K562 (cell line): ENCODE data around the gene RAI14.

Experiments used
- CTCF ChIP-seq, 3 experiments: IDR thresholded peaks in 2 of 3; conservative IDR thresholded peaks in 1 of 3; 2 replicates each; pipeline ENCODE4 v1.5.1; 2011 to 2012; ENCODE audit warnings: low read length in 3 of 3, mild to moderate bottlenecking in 3 of 3, control low read depth in 2 of 3, improper control_type of control experiment in 1 of 3, inconsistent platforms in 1 of 3, low read depth in 1 of 3, mixed read lengths in 1 of 3, moderate library complexity in 1 of 3; ENCODE audit not compliant: insufficient read depth in 2 of 3
- ESRRA ChIP-seq: fragments of 450-650 bp; IDR thresholded peaks from 2 replicates; pipeline ENCODE4 v1.6.1; 2014; ENCODE audit warnings: low read depth, mild to moderate bottlenecking, moderate library complexity, borderline replicate concordance
- POLR2A ChIP-seq: fragments of 450-650 bp; conservative IDR thresholded peaks from 2 replicates; pipeline ENCODE4 v1.6.1; 2016
- ZBTB5 ChIP-seq: fragments of 450-650 bp; IDR thresholded peaks from 2 replicates; pipeline ENCODE4 v1.6.1; 2017; ENCODE audit warnings: antibody characterized with exemption

- TF ChIP-seq ZBTB5 (no peak), POLR2A (no peak), ESRRA (no peak), CTCF (IDR thresholded peaks at IDR 0.05 in 2 of 3, conservative IDR thresholded peaks at IDR 0.05 in 1 of 3; ENCODE audit: insufficient read depth in 2 of 3, low read depth in 1 of 3, low read length in 3 of 3) (no peak)
Measured at GRCh38 chr5:34735491-34736426, 79.6 kb downstream of the RAI14 start.
